AG04449 (cell line): Measurements from ENCODE around the gene ACO2.
"Not testable (repeated sequence)": the region's sequence is repeated elsewhere in the genome, so short reads cannot be mapped to it uniquely, and the experiment has no call there.

Experiments used
- CTCF ChIA-PET: fragments of 350-600 bp; formaldehyde crosslinking; extraction: SDS; loops from one replicate; lab custom pipeline; 2021; ENCODE audit warnings: antibody characterized with exemption; lab: Yijun Ruan, JAX
- POLR2A ChIA-PET: fragments of 400-600, 350-600 bp; formaldehyde crosslinking; extraction: SDS; loops from one replicate; lab custom pipeline; 2020; ENCODE audit warnings: antibody characterized with exemption, inconsistent platforms; lab: Yijun Ruan, JAX
- DNase-seq: peaks from one replicate; pipeline ENCODE4 v3.0.0-alpha.2; 2010; ENCODE audit warnings: low read depth, low spot score
- H3K4me3 ChIP-seq: 2 replicates; pipeline ENCODE4 v1.5.1; 2011; ENCODE audit warnings: low read depth, mild to moderate bottlenecking, control low read depth, low read length
- CTCF ChIP-seq: IDR thresholded peaks from one replicate; pipeline ENCODE4 v1.5.1; 2011; ENCODE audit warnings: mild to moderate bottlenecking, moderate library complexity, low read length, control low read depth, inconsistent platforms; ENCODE audit not compliant: insufficient read depth; ENCODE audit errors: missing control alignments

The ACO2 gene

GRCh38 chr22:41458161-41458728 lies 10.7 kb upstream of the ACO2 start:
- CTCF ChIA-PET = interaction anchor here (1.8 to 2.2 kb wide), 2 partner anchors 9 to 10 kb away, joined by 5 read pairs; partner anchors contain the start of gene PHF5A
- no peak for TF ChIP-seq CTCF
- POLR2A ChIA-PET = interaction anchor here (1.2 to 1.4 kb wide), 2 partner anchors 10 kb away, joined by 4 to 5 read pairs; partner anchors contain the start of gene PHF5A
- no peak for DNase-seq
- H3K4me3 ChIP-seq = no peak overlapping the region

- TF ChIP-seq CTCF = no peak
- H3K4me3 ChIP-seq = no peak overlapping the region
- ChIA-PET POLR2A (interaction anchor here (1.2 to 1.3 kb wide), 2 partner anchors 9 to 12 kb away, joined by 3 to 4 read pairs; partner anchors contain the start of genes PHF5A and TOB2), CTCF (interaction anchor here (1.8 kb wide), 1 partner anchor 9 kb away, joined by 5 read pairs; the partner anchor contains the start of gene PHF5A)
- DNase-seq = no peak
Measured at GRCh38 chr22:41459431-41459830, 9.5 kb upstream of the ACO2 start.

- ChIA-PET POLR2A (interaction anchor here (0.7 to 1.3 kb wide), 3 partner anchors 8 to 13 kb away, joined by 3 to 4 read pairs (median 3); partner anchors contain the start of genes PHF5A and TOB2), CTCF (interaction anchor here (0.8 to 0.9 kb wide), 2 partner anchors 11 to 56 kb away, joined by 3 read pairs; no protein-coding TSS in a partner anchor)
- not testable (repeated sequence) for DNase-seq, H3K4me3 ChIP-seq
Measured at GRCh38 chr22:41460071-41460470, 8.8 kb upstream of the ACO2 start.

- CTCF ChIA-PET = interaction anchor here (0.7 to 1.4 kb wide), 2 partner anchors 56 kb away, joined by 4 read pairs; no protein-coding TSS in a partner anchor
- TF ChIP-seq CTCF = no peak
- no peak for DNase-seq
- no peak overlapping the region for H3K4me3 ChIP-seq
- POLR2A ChIA-PET = interaction anchor here (1.0 kb wide), 1 partner anchor 13 kb away, joined by 3 read pairs; no protein-coding TSS in a partner anchor
Measured at GRCh38 chr22:41461901-41462300, 7.0 kb upstream of the ACO2 start.

- no peak for DNase-seq
- no peak for TF ChIP-seq CTCF
- ChIA-PET POLR2A (interaction anchor here (0.7 to 3.5 kb wide), 4 partner anchors 8 to 24 kb away, joined by 3 to 50 read pairs (median 7); partner anchors contain the start of gene TOB2), CTCF (interaction anchor here (0.9 to 1.8 kb wide), 2 partner anchors 49 to 65 kb away, joined by 3 to 16 read pairs; no protein-coding TSS in a partner anchor)
- peak overlapping the region; percentile 95 for H3K4me3 ChIP-seq
Measured at GRCh38 chr22:41469218-41469851, 418 bp downstream of the ACO2 start.

- H3K4me3 ChIP-seq = no peak overlapping the region
- ChIA-PET CTCF (interaction anchor here (0.7 to 2.3 kb wide), 2 partner anchors 11 to 67 kb away, joined by 3 to 8 read pairs; no protein-coding TSS in a partner anchor), POLR2A (no interaction called here)
- DNase-seq = no peak
- no peak for TF ChIP-seq CTCF
Measured at GRCh38 chr22:41470886-41471285, 2.0 kb downstream of the ACO2 start.
